ENCODE results near the gene DCAKD.

- no peak for TF ChIP-seq CTCF (IDR thresholded peaks at IDR 0.05)
- no peak for TF ChIP-seq ZFX (IDR thresholded peaks at IDR 0.05; ENCODE audit: borderline replicate concordance)
Observed at GRCh38 chr17:45029758-45030423, 21.5 kb downstream of the DCAKD start.

Data from 22Rv1 (cell line).